Measurements from ENCODE around the gene APLP2.
"Not testable (repeated sequence)": the region's sequence is repeated elsewhere in the genome, so short reads cannot be mapped to it uniquely, and the experiment has no call there.

Gene APLP2

GRCh38 chr11:130078080-130078479 is 8.4 kb downstream of the APLP2 start:
- Histone ChIP-seq H3K9me3 (ENCODE audit: control insufficient read depth, low read length) (no peaks in the 10 kb centered on the region), H3K36me3 (ENCODE audit: control insufficient read depth, insufficient read depth, low read length) (no peaks in the 10 kb centered on the region), H3K4me3 (ENCODE audit: low read length) (no peak overlapping the region), H3K27me3 (ENCODE audit: control insufficient read depth, insufficient read depth, low read length) (no peaks in the 10 kb centered on the region), H3K4me1 (ENCODE audit: control insufficient read depth, insufficient read depth, low read length) (peaks cover 7% of the 10 kb centered on the region), H3K9ac (ENCODE audit: low read length) (no peak overlapping the region)

- H3K4me1 ChIP-seq (ENCODE audit: control insufficient read depth, insufficient read depth, low read length), result peaks cover 16% of the 10 kb centered on the region
- H3K9me3 ChIP-seq (ENCODE audit: control insufficient read depth, low read length), result no peaks in the 10 kb centered on the region
- H3K36me3 ChIP-seq (ENCODE audit: control insufficient read depth, insufficient read depth, low read length), result no peaks in the 10 kb centered on the region
- H3K9ac ChIP-seq (ENCODE audit: low read length), result no peak overlapping the region
- no peaks in the 10 kb centered on the region for H3K27me3 ChIP-seq (ENCODE audit: control insufficient read depth, insufficient read depth, low read length)
- no peak overlapping the region for H3K4me3 ChIP-seq (ENCODE audit: low read length)
Measured at GRCh38 chr11:130085671-130086290, 16.1 kb downstream of the APLP2 start.

- H3K4me1 ChIP-seq (ENCODE audit: control insufficient read depth, insufficient read depth, low read length), result peaks cover 16% of the 10 kb centered on the region
- no peak overlapping the region for H3K9ac ChIP-seq (ENCODE audit: low read length)
- no peak overlapping the region for H3K4me3 ChIP-seq (ENCODE audit: low read length)
- H3K9me3 ChIP-seq (ENCODE audit: control insufficient read depth, low read length), result no peaks in the 10 kb centered on the region
- no peaks in the 10 kb centered on the region for H3K27me3 ChIP-seq (ENCODE audit: control insufficient read depth, insufficient read depth, low read length)
- no peaks in the 10 kb centered on the region for H3K36me3 ChIP-seq (ENCODE audit: control insufficient read depth, insufficient read depth, low read length)
Measured at GRCh38 chr11:130086669-130087068, 17.0 kb downstream of the APLP2 start.

- Histone ChIP-seq H3K36me3 (ENCODE audit: control insufficient read depth, insufficient read depth, low read length) (no peaks in the 10 kb centered on the region), H3K9me3 (ENCODE audit: control insufficient read depth, low read length) (no peaks in the 10 kb centered on the region)
Measured at GRCh38 chr11:130087294-130087926, 17.7 kb downstream of the APLP2 start.

GRCh38 chr11:130088217-130088616 is 18.5 kb downstream of the APLP2 start:
- no peaks in the 10 kb centered on the region for H3K27me3 ChIP-seq (ENCODE audit: control insufficient read depth, insufficient read depth, low read length)
- no peaks in the 10 kb centered on the region for H3K36me3 ChIP-seq (ENCODE audit: control insufficient read depth, insufficient read depth, low read length)
- no peak overlapping the region for H3K9ac ChIP-seq (ENCODE audit: low read length)
- H3K9me3 ChIP-seq (ENCODE audit: control insufficient read depth, low read length), result no peaks in the 10 kb centered on the region
- H3K4me1 ChIP-seq (ENCODE audit: control insufficient read depth, insufficient read depth, low read length), result peaks cover 16% of the 10 kb centered on the region
- H3K4me3 ChIP-seq (ENCODE audit: low read length), result no peak overlapping the region

More at GRCh38 chr11:130087294-130087926, 17.7 kb downstream of the APLP2 start:
- no peak overlapping the region for H3K4me3 ChIP-seq (ENCODE audit: low read length)
- H3K4me1 ChIP-seq (ENCODE audit: control insufficient read depth, insufficient read depth, low read length), result peaks cover 16% of the 10 kb centered on the region
- no peaks in the 10 kb centered on the region for H3K27me3 ChIP-seq (ENCODE audit: control insufficient read depth, insufficient read depth, low read length)
- no peak overlapping the region for H3K9ac ChIP-seq (ENCODE audit: low read length)

GRCh38 chr11:130088919-130089673 is 19.4 kb downstream of the APLP2 start:
- Histone ChIP-seq H3K36me3 (ENCODE audit: control insufficient read depth, insufficient read depth, low read length) (no peaks in the 10 kb centered on the region), H3K4me3 (ENCODE audit: low read length) (no peak overlapping the region), H3K27me3 (ENCODE audit: control insufficient read depth, insufficient read depth, low read length) (no peaks in the 10 kb centered on the region), H3K9me3 (ENCODE audit: control insufficient read depth, low read length) (no peaks in the 10 kb centered on the region), H3K9ac (ENCODE audit: low read length) (no peak overlapping the region), H3K4me1 (ENCODE audit: control insufficient read depth, insufficient read depth, low read length) (peaks cover 16% of the 10 kb centered on the region)

GRCh38 chr11:130089674-130090073 is 20.0 kb downstream of the APLP2 start:
- no peaks in the 10 kb centered on the region for H3K27me3 ChIP-seq (ENCODE audit: control insufficient read depth, insufficient read depth, low read length)
- H3K9ac ChIP-seq (ENCODE audit: low read length), result no peak overlapping the region
- H3K36me3 ChIP-seq (ENCODE audit: control insufficient read depth, insufficient read depth, low read length), result no peaks in the 10 kb centered on the region
- H3K4me3 ChIP-seq (ENCODE audit: low read length), result no peak overlapping the region
- H3K9me3 ChIP-seq (ENCODE audit: control insufficient read depth, low read length), result no peaks in the 10 kb centered on the region
- H3K4me1 ChIP-seq (ENCODE audit: control insufficient read depth, insufficient read depth, low read length), result peaks cover 12% of the 10 kb centered on the region

GRCh38 chr11:130090517-130090916 is 20.8 kb downstream of the APLP2 start:
- not testable (repeated sequence) for H3K27me3 ChIP-seq (ENCODE audit: control insufficient read depth, insufficient read depth, low read length); H3K4me3 ChIP-seq (ENCODE audit: low read length); H3K9me3 ChIP-seq (ENCODE audit: control insufficient read depth, low read length); H3K9ac ChIP-seq (ENCODE audit: low read length); H3K36me3 ChIP-seq (ENCODE audit: control insufficient read depth, insufficient read depth, low read length)
- peaks cover 12% of the 10 kb centered on the region for H3K4me1 ChIP-seq (ENCODE audit: control insufficient read depth, insufficient read depth, low read length)

- not testable (repeated sequence) for H3K9ac ChIP-seq (ENCODE audit: low read length); H3K4me3 ChIP-seq (ENCODE audit: low read length); H3K27me3 ChIP-seq (ENCODE audit: control insufficient read depth, insufficient read depth, low read length); H3K36me3 ChIP-seq (ENCODE audit: control insufficient read depth, insufficient read depth, low read length); H3K9me3 ChIP-seq (ENCODE audit: control insufficient read depth, low read length)
- H3K4me1 ChIP-seq (ENCODE audit: control insufficient read depth, insufficient read depth, low read length), result peaks cover 12% of the 10 kb centered on the region
Measured at GRCh38 chr11:130091169-130091568, 21.5 kb downstream of the APLP2 start.

GRCh38 chr11:130092661-130093060 is 23.0 kb downstream of the APLP2 start:
- peaks cover under 1% of the 10 kb centered on the region for H3K4me1 ChIP-seq (ENCODE audit: control insufficient read depth, insufficient read depth, low read length)
- no peaks in the 10 kb centered on the region for H3K27me3 ChIP-seq (ENCODE audit: control insufficient read depth, insufficient read depth, low read length)

GRCh38 chr11:130094614-130095013 is 24.9 kb downstream of the APLP2 start:
- Histone ChIP-seq H3K9me3 (ENCODE audit: control insufficient read depth, low read length) (no peaks in the 10 kb centered on the region), H3K4me3 (ENCODE audit: low read length) (no peak overlapping the region), H3K27me3 (ENCODE audit: control insufficient read depth, insufficient read depth, low read length) (no peaks in the 10 kb centered on the region), H3K36me3 (ENCODE audit: control insufficient read depth, insufficient read depth, low read length) (no peaks in the 10 kb centered on the region), H3K9ac (ENCODE audit: low read length) (no peak overlapping the region), H3K4me1 (ENCODE audit: control insufficient read depth, insufficient read depth, low read length) (no peaks in the 10 kb centered on the region)

More at GRCh38 chr11:130092661-130093060, 23.0 kb downstream of the APLP2 start:
- Histone ChIP-seq H3K36me3 (ENCODE audit: control insufficient read depth, insufficient read depth, low read length) (no peaks in the 10 kb centered on the region), H3K4me3 (ENCODE audit: low read length) (no peak overlapping the region), H3K9ac (ENCODE audit: low read length) (no peak overlapping the region), H3K9me3 (ENCODE audit: control insufficient read depth, low read length) (no peaks in the 10 kb centered on the region)

GRCh38 chr11:130095326-130095725 is 25.6 kb downstream of the APLP2 start:
- Histone ChIP-seq H3K4me1 (ENCODE audit: control insufficient read depth, insufficient read depth, low read length) (no peaks in the 10 kb centered on the region), H3K4me3 (ENCODE audit: low read length) (no peak overlapping the region), H3K27me3 (ENCODE audit: control insufficient read depth, insufficient read depth, low read length) (no peaks in the 10 kb centered on the region), H3K9ac (ENCODE audit: low read length) (no peak overlapping the region), H3K36me3 (ENCODE audit: control insufficient read depth, insufficient read depth, low read length) (no peaks in the 10 kb centered on the region), H3K9me3 (ENCODE audit: control insufficient read depth, low read length) (no peaks in the 10 kb centered on the region)
